H1 (cell line): ENCODE data around the gene PCGF3.

Experiments
- CTCF ChIP-seq, 3 experiments: IDR thresholded peaks; 1 replicate in 2 of 3; 2 replicates in 1 of 3; pipeline versions ENCODE4 v1.5.1 to v1.6.1; 2011; ENCODE audit warnings: low read length in 3 of 3, mild to moderate bottlenecking in 3 of 3, inconsistent platforms in 2 of 3, low read depth in 1 of 3, moderate library complexity in 1 of 3; ENCODE audit not compliant: insufficient read depth in 1 of 3; ENCODE audit errors: control extremely low read depth in 1 of 3
- EP300 ChIP-seq, 2 experiments: IDR thresholded peaks; 1 replicate in 1 of 2; 2 replicates in 1 of 2; pipeline ENCODE4 v1.6.1; 2011 to 2012; ENCODE audit warnings: low read depth in 2 of 2, low read length in 2 of 2, mild to moderate bottlenecking in 2 of 2, borderline replicate concordance in 1 of 2, inconsistent platforms in 1 of 2, moderate library complexity in 1 of 2
- POLR2A ChIP-seq, 2 experiments: IDR thresholded peaks; 1 replicate in 1 of 2; 2 replicates in 1 of 2; pipeline ENCODE4 v1.6.1; 2011; ENCODE audit warnings: low read depth in 2 of 2, low read length in 2 of 2, mild to moderate bottlenecking in 2 of 2; ENCODE audit errors: control extremely low read depth in 1 of 2
- TF ChIP-seq, protein P1 (sequence below): IDR thresholded peaks from 2 replicates; pipeline ENCODE4 v1.6.1; 2012; ENCODE audit warnings: inconsistent platforms

DNA sequence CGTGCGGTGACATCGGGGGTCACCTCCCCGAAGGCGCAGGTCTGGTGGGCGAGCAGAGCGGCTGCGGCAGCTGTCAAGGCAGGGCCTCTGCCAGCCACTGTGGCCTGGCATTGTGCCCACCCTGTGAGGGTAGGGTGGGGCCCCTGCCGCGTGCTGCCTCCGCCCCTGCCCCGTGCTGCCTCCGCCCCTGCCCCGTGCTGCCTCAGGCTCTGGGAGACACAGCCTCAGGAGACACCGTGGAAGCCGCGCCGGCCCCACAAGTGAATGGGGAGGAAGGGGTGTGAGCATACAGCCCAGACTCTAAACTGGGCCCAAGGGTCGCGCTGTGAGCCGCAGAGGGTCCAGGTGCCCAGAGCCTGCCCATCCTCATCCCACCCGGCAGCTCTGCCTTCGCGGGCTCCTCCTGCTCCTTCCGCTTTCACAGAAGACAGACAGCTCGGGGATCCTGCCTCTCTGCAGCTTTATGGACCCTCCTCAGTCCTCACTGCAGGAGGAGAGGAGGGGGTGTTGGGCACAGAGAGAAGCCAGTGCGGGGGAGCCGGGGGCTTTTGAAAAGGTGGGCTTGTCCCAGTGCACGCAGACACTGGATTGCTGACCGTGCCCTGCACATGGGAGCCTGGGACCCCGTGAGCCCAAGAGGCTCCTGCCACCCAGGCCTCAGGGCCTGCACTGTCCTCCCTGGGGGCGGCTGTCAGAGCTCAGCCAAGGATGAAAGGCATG is 27.4 kb downstream of the PCGF3 start:
- TF ChIP-seq CTCF (IDR thresholded peaks at IDR 0.05; ENCODE audit: control extremely low read depth in 1 of 3, insufficient read depth in 1 of 3, low read depth in 1 of 3, low read length in 3 of 3) (no peak), POLR2A (IDR thresholded peaks at IDR 0.05; ENCODE audit: control extremely low read depth in 1 of 2, low read depth in 2 of 2, low read length in 2 of 2) (no peak), EP300 (IDR thresholded peaks at IDR 0.05; ENCODE audit: borderline replicate concordance in 1 of 2, low read depth in 2 of 2, low read length in 2 of 2) (no peak)
- TF ChIP-seq, protein P1, sequence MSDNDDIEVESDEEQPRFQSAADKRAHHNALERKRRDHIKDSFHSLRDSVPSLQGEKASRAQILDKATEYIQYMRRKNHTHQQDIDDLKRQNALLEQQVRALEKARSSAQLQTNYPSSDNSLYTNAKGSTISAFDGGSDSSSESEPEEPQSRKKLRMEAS, result no peak
